ENCODE data around the gene HOGA1.

The HOGA1 gene

GRCh38 chr10:97651773-97652172, 67.6 kb downstream of the HOGA1 start:
- no peak for DNase-seq

DNA sequence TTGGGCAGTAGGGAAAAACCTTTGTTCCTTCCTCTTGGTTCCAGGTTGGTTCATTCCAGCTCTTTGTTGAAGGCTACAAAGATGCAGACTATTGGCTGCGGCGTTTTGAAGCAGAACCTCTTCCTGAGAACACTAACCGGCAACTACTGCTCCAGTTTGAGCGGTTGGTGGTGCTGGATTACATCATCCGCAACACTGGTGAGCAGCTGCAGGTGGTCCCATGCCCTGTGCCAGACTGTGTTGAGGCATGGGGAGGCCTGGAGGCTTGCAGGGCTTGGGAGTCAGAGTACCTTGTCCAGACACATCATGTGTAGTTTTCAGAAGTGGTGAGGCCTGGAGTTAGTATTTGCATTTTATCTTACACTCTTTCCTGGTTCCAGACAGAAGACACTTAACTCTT, 72.6 kb downstream of the HOGA1 start:
- no peak for DNase-seq

DNA sequence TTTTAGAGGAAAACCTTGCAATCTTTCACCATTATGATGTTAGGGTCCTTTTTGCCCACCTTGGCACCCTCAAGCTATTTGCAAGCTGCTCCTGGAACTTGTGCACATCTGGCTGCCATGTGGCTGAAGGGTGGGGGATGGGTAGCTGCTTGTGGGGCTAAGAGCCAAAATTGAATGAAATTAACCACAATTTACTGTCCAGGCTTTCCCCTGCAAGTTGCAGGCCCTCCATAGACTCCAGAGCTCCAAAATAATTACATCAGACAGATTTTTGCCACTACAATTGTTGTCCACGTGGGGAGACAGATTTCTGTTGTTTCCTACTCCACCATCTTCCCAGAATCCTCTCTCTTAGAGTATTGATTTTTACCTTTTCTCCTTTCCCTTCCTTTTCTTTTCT, 75.4 kb downstream of the HOGA1 start:
- DNase-seq = no peak
